CD4-positive, alpha-beta memory T cell (primary cell): Measurements from ENCODE around the gene ATG12. TPM values are rescaled to one million over a fixed set of nuclear protein-coding genes. Genes with fewer than 3 reads are reported as not detected.

Source experiments
- CTCF ChIA-PET: fragments of 350-600 bp; sonication (Branson Sonifier 250); formaldehyde crosslinking; loops from one replicate; lab custom pipeline; 2021; ENCODE audit warnings: inconsistent platforms; ENCODE audit not compliant: partially characterized antibody; lab: Charles Lee
- POLR2A ChIA-PET: fragments of 350-600 bp; sonication (Branson Sonifier 250); formaldehyde crosslinking; loops from one replicate; lab custom pipeline; 2021; ENCODE audit not compliant: partially characterized antibody; lab: Charles Lee
- DNase-seq, 5 donors: peaks; one replicate each; pipeline versions ENCODE4 v3.0.0 to v3.0.0-alpha.2; 2020 to 2022; ENCODE audit warnings: mixed read lengths in 1 of 5
- H3K27ac ChIP-seq: one replicate; pipeline ENCODE4 v1.7.0; 2013; ENCODE audit warnings: low read depth, low read length
- H3K27me3 ChIP-seq: 2 replicates; pipeline ENCODE4 v1.7.0; 2013; ENCODE audit warnings: mild to moderate bottlenecking, low read length, moderate library complexity; ENCODE audit not compliant: insufficient read depth
- H3K36me3 ChIP-seq: 2 replicates; pipeline ENCODE4 v1.7.0; 2013; ENCODE audit warnings: mild to moderate bottlenecking, low read length, moderate library complexity; ENCODE audit not compliant: insufficient read depth
- H3K4me1 ChIP-seq: 2 replicates; pipeline ENCODE4 v1.7.0; 2013; ENCODE audit warnings: mild to moderate bottlenecking, low read length, moderate library complexity; ENCODE audit not compliant: insufficient read depth
- H3K4me3 ChIP-seq, 2 donors: one replicate each; pipeline ENCODE4 v1.7.0; 2013; ENCODE audit warnings: low read length in 2 of 2, mild to moderate bottlenecking in 1 of 2
- H3K9me3 ChIP-seq, 2 donors: one replicate each; pipeline ENCODE4 v1.7.0; 2013; ENCODE audit warnings: low read length in 2 of 2, control low read depth in 1 of 2; ENCODE audit not compliant: control insufficient read depth in 1 of 2
- H3K27ac Mint-ChIP-seq, 7 donors: one replicate each; pipeline ENCODE4 v1.8.0; 2020 to 2021; ENCODE audit warnings: mixed read lengths in 7 of 7, mild to moderate bottlenecking in 6 of 7, inconsistent platforms in 3 of 7, moderate library complexity in 3 of 7
- H3K27me3 Mint-ChIP-seq, 2 donors: one replicate each; pipeline ENCODE4 v1.8.0; 2020 to 2021; ENCODE audit warnings: mixed read lengths in 2 of 2
- H3K36me3 Mint-ChIP-seq, 2 donors: one replicate each; pipeline ENCODE4 v1.8.0; 2020 to 2021; ENCODE audit warnings: mixed read lengths in 2 of 2, inconsistent platforms in 1 of 2, mild to moderate bottlenecking in 1 of 2
- H3K4me1 Mint-ChIP-seq, 4 donors: one replicate each; pipeline ENCODE4 v1.8.0; 2020 to 2021; ENCODE audit warnings: mixed read lengths in 4 of 4, mild to moderate bottlenecking in 1 of 4
- H3K4me3 Mint-ChIP-seq, 8 donors: one replicate each; pipeline ENCODE4 v1.8.0; 2020 to 2021; ENCODE audit warnings: mixed read lengths in 8 of 8, mild to moderate bottlenecking in 7 of 8, moderate library complexity in 6 of 8, inconsistent platforms in 3 of 8
- H3K9me3 Mint-ChIP-seq, 8 donors: one replicate each; pipeline ENCODE4 v1.8.0; 2020 to 2021; ENCODE audit warnings: mixed read lengths in 8 of 8, mild to moderate bottlenecking in 5 of 8, inconsistent platforms in 3 of 8, moderate library complexity in 1 of 8
- intact Hi-C: fragments of 100-400 bp; cut with micrococcal nuclease; formaldehyde crosslinking; loops from one replicate; pipeline ENCODE4 v1.15.1; 2023
- polyA plus RNA-seq, 2 donors: library from polyadenylated mRNA; unstranded; fragments of 300-500 nt; fragmentation: Illumina TruSeq; gene quantifications; one replicate each; pipeline ENCODE4 v1.2.3, GENCODE V29; 2021
- total RNA-seq, 2 experiments: library from RNA; stranded (reverse); gene quantifications; one replicate each; pipeline ENCODE4 v1.2.3, GENCODE V29; 2021

Gene ATG12
- total and polyA plus RNA-seq, 4 experiments from 2014 or later = 84.7 to 133 (median 92.2) TPM

DNA sequence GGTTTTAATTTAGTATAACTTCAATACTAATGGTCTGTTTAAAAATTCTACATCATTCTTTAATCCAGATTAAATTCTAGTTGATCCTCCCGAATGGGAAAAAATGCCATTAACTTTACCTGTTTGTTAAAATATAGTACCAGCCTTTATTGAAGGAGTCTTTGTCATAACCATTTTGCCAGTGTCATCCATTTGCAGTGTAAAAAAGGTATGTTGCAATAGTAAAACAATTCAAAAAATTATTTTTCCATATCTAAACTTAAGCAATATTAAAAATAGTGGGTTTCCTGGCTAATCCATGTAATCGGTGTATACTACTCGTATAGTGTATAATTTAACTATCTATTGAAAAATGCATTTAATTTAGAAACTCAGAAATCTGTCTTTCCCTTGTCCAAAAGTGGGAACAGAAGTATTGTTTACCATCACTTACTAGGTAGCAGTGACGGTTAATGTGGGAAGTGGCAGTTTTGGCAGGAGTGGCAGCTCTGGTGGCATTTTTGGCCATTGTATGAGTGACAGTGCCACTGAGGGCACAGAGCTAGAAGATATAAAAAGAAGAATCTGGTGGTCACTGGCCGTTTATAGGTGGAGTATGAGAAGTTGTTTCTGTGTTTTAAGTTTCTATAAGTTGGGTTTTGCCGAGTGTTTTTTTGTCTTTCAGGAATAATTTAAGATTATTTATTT, 2.2 kb upstream of the ATG12 start:
- ChIA-PET CTCF (interaction anchor here (1.5 kb wide), 1 partner anchor 209 kb away, joined by 7 read pairs; no protein-coding TSS in a partner anchor), POLR2A (interaction anchor here (1.1 to 5.8 kb wide), 3 partner anchors 218 to 299 kb away, joined by 4 to 59 read pairs (median 29); partner anchors contain the start of genes COMMD10, FEM1C and TMED7)
- Mint-ChIP-seq H3K4me3 (peak overlapping the region; percentile 96 to 99 (median 98)), H3K4me1 (peaks cover 30 to 61% (median 42%) of the 10 kb centered on the region in 4 donors), H3K27ac (peak overlapping the region in 2 of 7 donors; percentile 90 to 98), H3K9me3 (no peaks in the 10 kb centered on the region), H3K36me3 (peaks cover 0 to 14% of the 10 kb centered on the region in 2 donors), H3K27me3 (no peaks in the 10 kb centered on the region)
- no peak overlapping the region for H3K27ac ChIP-seq
- no peak overlapping the region for H3K4me3 ChIP-seq
- no peaks in the 10 kb centered on the region for H3K9me3 ChIP-seq
- no peak for DNase-seq
- H3K36me3 ChIP-seq = no peaks in the 10 kb centered on the region
- intact Hi-C loops = loop anchor here (5.0 kb wide), 1 partner anchor 671 kb away; no protein-coding TSS in a partner anchor
- H3K4me1 ChIP-seq = peaks cover 46% of the 10 kb centered on the region
- H3K27me3 ChIP-seq = no peaks in the 10 kb centered on the region

DNA sequence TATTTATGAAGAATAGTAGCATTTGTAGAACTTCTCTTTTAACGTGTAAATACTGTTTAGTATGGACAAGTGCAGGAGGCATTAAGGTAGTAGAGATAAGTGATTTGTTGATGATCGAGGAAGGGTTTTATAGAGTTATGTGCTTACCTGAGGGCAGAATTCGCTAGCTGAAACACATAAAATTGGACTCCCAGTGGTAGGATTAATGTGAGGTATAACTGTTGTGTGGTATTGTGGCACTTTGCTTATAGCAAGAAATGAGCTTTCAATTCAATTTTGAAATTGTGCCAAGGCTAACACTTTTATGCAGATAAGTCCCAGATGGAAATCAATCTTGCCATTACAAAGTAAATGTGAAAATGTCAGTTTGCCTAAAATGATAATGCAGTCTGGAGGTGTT, 1.6 kb upstream of the ATG12 start:
- POLR2A ChIA-PET = interaction anchor here (1.1 to 5.8 kb wide), 3 partner anchors 217 to 299 kb away, joined by 4 to 59 read pairs (median 29); partner anchors contain the start of genes COMMD10, FEM1C and TMED7
- peaks cover 52% of the 10 kb centered on the region for H3K4me1 ChIP-seq
- no peaks in the 10 kb centered on the region for H3K9me3 Mint-ChIP-seq
- peak overlapping the region; percentile 79 to 83 for H3K4me3 ChIP-seq
- no peaks in the 10 kb centered on the region for H3K9me3 ChIP-seq
- peak in 1 of 5 donors; percentile 9 for DNase-seq
- no peaks in the 10 kb centered on the region for H3K36me3 ChIP-seq
- H3K27me3 ChIP-seq = no peaks in the 10 kb centered on the region
- H3K36me3 Mint-ChIP-seq = peaks cover 0 to 16% of the 10 kb centered on the region in 2 donors
- H3K4me3 Mint-ChIP-seq = peak overlapping the region; percentile 96 to 99 (median 98)
- H3K27ac ChIP-seq = no peak overlapping the region
- peak overlapping the region in 6 of 7 donors; percentile 90 to 98 (median 98) for H3K27ac Mint-ChIP-seq
- no peaks in the 10 kb centered on the region for H3K27me3 Mint-ChIP-seq
- CTCF ChIA-PET = interaction anchor here (1.5 kb wide), 1 partner anchor 209 kb away, joined by 7 read pairs; no protein-coding TSS in a partner anchor
- peaks cover 32 to 62% (median 46%) of the 10 kb centered on the region in 4 donors for H3K4me1 Mint-ChIP-seq
- intact Hi-C loops = loop anchor here (5.0 kb wide), 1 partner anchor 671 kb away; no protein-coding TSS in a partner anchor

DNA sequence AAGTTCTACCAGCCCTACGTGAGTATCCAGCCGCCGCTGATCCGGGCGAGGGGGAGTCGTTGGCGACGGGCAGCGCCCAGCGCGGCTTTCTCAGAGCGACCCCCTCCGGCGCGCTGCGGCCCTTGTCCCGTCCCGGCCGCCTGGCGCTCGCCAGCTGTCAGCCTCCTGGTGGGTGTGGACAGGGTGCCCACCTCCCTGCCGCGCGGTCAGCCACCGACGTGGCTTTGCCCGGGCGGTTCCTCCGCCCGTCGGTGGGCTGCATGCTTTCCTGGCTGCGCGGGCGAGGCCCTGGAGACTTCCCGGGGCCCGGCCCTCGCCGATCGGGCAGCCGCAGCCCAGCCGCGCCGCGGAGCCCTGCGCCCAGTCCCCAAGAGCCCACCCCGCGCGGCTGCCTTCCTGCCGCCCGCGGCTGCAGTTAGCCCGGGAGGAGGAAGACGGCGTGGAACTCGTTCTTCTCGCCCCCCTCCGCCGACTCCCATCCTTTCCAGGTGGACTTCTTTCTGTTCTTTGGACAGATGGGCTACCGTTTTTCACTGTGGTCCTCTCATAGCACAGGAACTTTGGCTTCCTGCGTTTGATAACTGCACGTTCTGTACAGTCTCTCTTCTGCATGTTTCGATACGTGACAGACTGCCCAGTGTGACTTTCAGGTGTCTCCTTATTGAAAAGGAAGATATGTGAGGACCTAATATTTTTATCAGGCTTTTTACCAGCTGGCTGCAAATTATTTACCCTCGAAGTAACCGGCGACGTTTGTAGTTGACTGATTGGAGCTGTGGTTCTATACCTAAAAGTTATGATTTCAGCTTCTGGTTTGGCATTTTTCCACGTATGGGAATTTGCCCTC, 947 bp upstream of the ATG12 start:
- Mint-ChIP-seq H3K9me3 (no peaks in the 10 kb centered on the region), H3K4me3 (peak overlapping the region; percentile 97 to 99 (median 99)), H3K27ac (peak overlapping the region; percentile 86 to 99 (median 98)), H3K36me3 (peaks cover 4 to 21% of the 10 kb centered on the region in 2 donors), H3K27me3 (no peaks in the 10 kb centered on the region), H3K4me1 (peaks cover 35 to 68% (median 49%) of the 10 kb centered on the region in 4 donors)
- ChIA-PET CTCF (interaction anchor here (1.5 kb wide), 1 partner anchor 208 kb away, joined by 7 read pairs; no protein-coding TSS in a partner anchor), POLR2A (interaction anchor here (0.7 to 5.8 kb wide), 7 partner anchors 11 to 546 kb away, joined by 4 to 59 read pairs (median 5); partner anchors contain the start of genes COMMD10, FEM1C and TMED7)
- H3K4me3 ChIP-seq = peak overlapping the region; percentile 79 to 83
- no peaks in the 10 kb centered on the region for H3K36me3 ChIP-seq
- DNase-seq = peak in 2 of 5 donors; percentile 30 to 35
- intact Hi-C loops = loop anchor here (5.0 kb wide), 1 partner anchor 670 kb away; no protein-coding TSS in a partner anchor
- no peaks in the 10 kb centered on the region for H3K27me3 ChIP-seq
- H3K27ac ChIP-seq = peak overlapping the region; percentile 93
- H3K9me3 ChIP-seq = no peaks in the 10 kb centered on the region
- H3K4me1 ChIP-seq = peaks cover 55% of the 10 kb centered on the region

DNA sequence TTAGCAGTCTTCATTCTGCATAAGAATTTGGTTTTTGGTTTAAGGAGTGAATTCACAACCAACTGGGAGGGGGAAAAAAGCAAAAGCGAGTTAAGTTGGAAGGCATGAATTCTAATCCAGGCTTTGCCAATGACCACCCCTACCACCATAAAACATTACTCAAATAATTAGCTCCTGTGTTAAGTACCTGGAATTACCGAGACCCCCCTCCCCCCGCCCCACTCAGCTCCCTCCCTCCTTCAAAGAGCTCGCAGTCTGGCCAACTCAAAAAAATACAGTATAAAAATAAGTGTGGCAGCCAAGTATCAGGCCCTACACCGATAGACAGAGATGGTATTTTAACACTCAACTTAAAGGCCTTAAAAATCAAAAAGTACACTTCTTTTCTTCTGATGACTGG, 492 bp downstream of the ATG12 start:
- H3K27ac Mint-ChIP-seq = peak overlapping the region; percentile 99 to 100 (median 100)
- ChIA-PET POLR2A (interaction anchor here (1.0 to 5.8 kb wide), 5 partner anchors 13 to 297 kb away, joined by 3 to 59 read pairs (median 9); partner anchors contain the start of genes COMMD10, FEM1C and TMED7), CTCF (interaction anchor here (0.6 to 3.4 kb wide), 10 partner anchors 8 to 532 kb away, joined by 3 to 14 read pairs (median 4); no protein-coding TSS in a partner anchor)
- intact Hi-C loops = loop anchor here (1.0 to 5.0 kb wide), 6 partner anchors 215 to 669 kb away; partner anchors contain the start of genes CCDC112, COMMD10, FEM1C and PGGT1B
- no peaks in the 10 kb centered on the region for H3K9me3 Mint-ChIP-seq
- Histone ChIP-seq H3K27me3 (no peaks in the 10 kb centered on the region), H3K9me3 (no peaks in the 10 kb centered on the region), H3K4me3 (peak overlapping the region; percentile 79 to 91), H3K4me1 (peaks cover 55% of the 10 kb centered on the region), H3K36me3 (peaks cover 12% of the 10 kb centered on the region), H3K27ac (peak overlapping the region; percentile 93)
- no peaks in the 10 kb centered on the region for H3K27me3 Mint-ChIP-seq
- peaks cover 36 to 74% (median 55%) of the 10 kb centered on the region in 4 donors for H3K4me1 Mint-ChIP-seq
- no peak for DNase-seq
- H3K4me3 Mint-ChIP-seq = peak overlapping the region; percentile 97 to 99 (median 98)
- H3K36me3 Mint-ChIP-seq = peaks cover 9 to 34% of the 10 kb centered on the region in 2 donors

DNA sequence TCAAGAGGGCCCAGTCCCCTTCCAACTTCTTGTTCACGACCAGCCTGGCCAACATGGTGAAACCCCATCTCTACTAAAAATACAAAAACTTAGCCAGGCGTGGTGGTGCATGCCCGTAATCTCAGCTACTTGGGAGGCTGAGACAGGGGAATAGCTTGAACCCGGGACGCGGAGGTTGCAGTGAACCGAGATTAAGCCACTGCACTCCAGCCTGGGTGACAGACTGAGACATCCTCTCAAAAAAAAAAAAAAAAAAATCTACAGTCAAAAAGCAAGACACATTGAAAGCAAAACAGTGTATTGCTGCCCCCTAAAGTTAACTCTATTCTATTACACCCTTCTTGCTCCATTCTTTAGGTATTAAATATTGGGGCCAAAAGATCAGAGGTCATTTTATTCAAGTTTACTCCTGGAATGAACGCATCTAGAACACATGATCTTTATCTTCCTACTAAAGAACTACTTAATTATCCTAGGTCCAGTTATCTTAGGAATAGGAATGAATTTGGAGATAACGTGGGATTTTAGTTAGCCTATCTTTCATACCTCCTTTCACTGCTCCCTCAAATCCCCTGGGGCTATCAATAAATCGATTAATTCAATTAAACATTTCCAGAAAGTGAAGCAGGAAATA, 2.4 kb downstream of the ATG12 start:
- ChIA-PET POLR2A (interaction anchor here (0.6 to 5.8 kb wide), 3 partner anchors 205 to 223 kb away, joined by 3 to 59 read pairs (median 4); partner anchors contain the start of gene TMED7), CTCF (interaction anchor here (0.7 to 3.4 kb wide), 11 partner anchors 8 to 572 kb away, joined by 3 to 14 read pairs (median 4); no protein-coding TSS in a partner anchor)
- Mint-ChIP-seq H3K36me3 (peaks cover 26 to 51% of the 10 kb centered on the region in 2 donors), H3K9me3 (no peaks in the 10 kb centered on the region), H3K4me3 (peak overlapping the region; percentile 72 to 99 (median 98)), H3K4me1 (peaks cover 34 to 66% (median 48%) of the 10 kb centered on the region in 4 donors), H3K27me3 (no peaks in the 10 kb centered on the region), H3K27ac (peak overlapping the region; percentile 80 to 100 (median 91))
- Histone ChIP-seq H3K36me3 (peaks cover 30% of the 10 kb centered on the region), H3K9me3 (no peaks in the 10 kb centered on the region), H3K4me3 (peak overlapping the region in 1 of 2 donors; percentile 14), H3K27ac (peak overlapping the region; percentile 21), H3K27me3 (no peaks in the 10 kb centered on the region), H3K4me1 (peaks cover 47% of the 10 kb centered on the region)
- DNase-seq = peak; percentile 43 to 76 (median 72)
- intact Hi-C loops = loop anchor here (1.0 to 5.0 kb wide), 4 partner anchors 8 to 529 kb away; no protein-coding TSS in a partner anchor

DNA sequence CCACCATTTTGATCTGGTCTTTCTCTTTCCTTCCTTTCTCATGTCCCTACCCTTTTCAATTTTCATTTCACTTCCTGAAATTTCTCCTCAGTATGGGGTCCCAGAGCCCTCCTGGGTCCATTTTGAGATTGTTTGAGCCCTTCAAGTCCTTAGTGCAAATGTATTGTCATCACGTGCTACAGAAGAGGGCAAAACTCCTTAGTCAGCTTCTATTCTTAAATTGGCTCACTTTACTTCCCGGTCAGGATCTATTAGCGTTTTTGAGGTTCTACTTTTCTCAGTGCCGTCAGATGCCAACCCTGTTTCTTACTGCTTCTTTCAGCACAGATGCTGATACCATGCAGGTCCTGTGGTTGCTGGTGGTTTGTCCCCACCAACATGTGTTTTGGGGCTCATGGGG, 5.9 kb downstream of the ATG12 start:
- no peaks in the 10 kb centered on the region for H3K27me3 Mint-ChIP-seq
- H3K27ac Mint-ChIP-seq = peak overlapping the region in 3 of 7 donors; percentile 42 to 60 (median 47)
- no peak overlapping the region for H3K4me3 Mint-ChIP-seq
- H3K4me3 ChIP-seq = no peak overlapping the region
- H3K36me3 Mint-ChIP-seq = peaks cover 45 to 61% of the 10 kb centered on the region in 2 donors
- H3K9me3 ChIP-seq = no peaks in the 10 kb centered on the region
- H3K4me1 Mint-ChIP-seq = peaks cover 30 to 47% (median 37%) of the 10 kb centered on the region in 4 donors
- POLR2A ChIA-PET = no interaction called here
- H3K27me3 ChIP-seq = no peaks in the 10 kb centered on the region
- intact Hi-C loops = loop anchor here (5.0 kb wide), 1 partner anchor 232 kb away; no protein-coding TSS in a partner anchor
- no peak for DNase-seq
- peaks cover 37% of the 10 kb centered on the region for H3K36me3 ChIP-seq
- peaks cover 27% of the 10 kb centered on the region for H3K4me1 ChIP-seq
- H3K9me3 Mint-ChIP-seq = no peaks in the 10 kb centered on the region
- CTCF ChIA-PET = no interaction called here
- no peak overlapping the region for H3K27ac ChIP-seq
